GDM1 (cell line): Measurements from ENCODE around the gene BRD3OS.
"Not testable (repeated sequence)": the region's sequence is repeated elsewhere in the genome, so short reads cannot be mapped to it uniquely, and the experiment has no call there.

Experiments
- DNase-seq: peaks from one replicate; lab custom pipeline; 2025; lab: John Stamatoyannopoulos, UW

BRD3OS gene

GRCh38 chr9:133988771-133989170 lies 36.5 kb upstream of the BRD3OS start:
- DNase-seq, result not testable (repeated sequence)

GRCh38 chr9:133989625-133990365 lies 35.5 kb upstream of the BRD3OS start:
- DNase-seq, result no peak

- DNase-seq, result no peak
Observed at GRCh38 chr9:133990366-133991213, 34.7 kb upstream of the BRD3OS start.

- DNase-seq, result no peak
Observed at GRCh38 chr9:133991214-133991921, 33.9 kb upstream of the BRD3OS start.

GRCh38 chr9:133991964-133992779 lies 33.1 kb upstream of the BRD3OS start, which contains the start of gene VAV2:
TSS of gene VAV2 (minus strand) at chr9:133992324. CDS start at chr9:133992278, 46 bp downstream.
- DNase-seq, result no peak

GRCh38 chr9:133992780-133993634 lies 32.3 kb upstream of the BRD3OS start:
- DNase-seq, result no peak

- no peak for DNase-seq
Observed at GRCh38 chr9:133993635-133994253, 31.5 kb upstream of the BRD3OS start.

GRCh38 chr9:133994353-133995011 lies 30.8 kb upstream of the BRD3OS start:
- no peak for DNase-seq

GRCh38 chr9:133995012-133995896 lies 30.0 kb upstream of the BRD3OS start:
- DNase-seq, result no peak

GRCh38 chr9:133996531-133997520 lies 28.5 kb upstream of the BRD3OS start:
- no peak for DNase-seq

GRCh38 chr9:133997584-133997983 lies 27.7 kb upstream of the BRD3OS start:
- DNase-seq, result no peak

- no peak for DNase-seq
Observed at GRCh38 chr9:133998915-133999595, 26.2 kb upstream of the BRD3OS start.

- no peak for DNase-seq
Observed at GRCh38 chr9:133999851-134000265, 25.4 kb upstream of the BRD3OS start.

GRCh38 chr9:134002796-134003195 lies 22.5 kb upstream of the BRD3OS start:
- DNase-seq, result no peak

GRCh38 chr9:134003237-134003636 lies 22.0 kb upstream of the BRD3OS start:
- no peak for DNase-seq

- DNase-seq, result no peak
Observed at GRCh38 chr9:134004131-134004873, 21.0 kb upstream of the BRD3OS start.
